Common myeloid progenitor, CD34-positive (primary cell): ENCODE results near the gene RBP3.
"Not testable (repeated sequence)": the region's sequence is repeated elsewhere in the genome, so short reads cannot be mapped to it uniquely, and the experiment has no call there.

Source experiments
- CTCF ChIA-PET: fragments of 350-600 bp; sonication (Branson Sonifier 250); formaldehyde crosslinking; loops from one replicate; lab custom pipeline; 2021; ENCODE audit warnings: antibody characterized with exemption; lab: Charles Lee
- POLR2A ChIA-PET: fragments of 350-600 bp; sonication (Branson Sonifier 250); formaldehyde crosslinking; loops from one replicate; lab custom pipeline; 2021; ENCODE audit warnings: antibody characterized with exemption; lab: Charles Lee
- DNase-seq, 3 donors: peaks; one replicate each; pipeline versions ENCODE4 v3.0.0 to v3.0.0-alpha.2; 2013
- H3K27ac ChIP-seq, 2 experiments: 1 replicate in 1 of 2; 2 replicates in 1 of 2; pipeline ENCODE4 v1.7.0; 2013; ENCODE audit warnings: inconsistent platforms in 2 of 2, low read length in 2 of 2, mild to moderate bottlenecking in 2 of 2, low read depth in 1 of 2, moderate library complexity in 1 of 2; ENCODE audit not compliant: severe bottlenecking in 2 of 2, insufficient read depth in 1 of 2, poor library complexity in 1 of 2
- H3K27me3 ChIP-seq, 5 experiments: replicated peaks in 2 of 5; 1 replicate in 3 of 5; 2 replicates in 2 of 5; pipeline versions ENCODE4 v1.6.1 to v1.7.0; 2013; ENCODE audit warnings: low read length in 4 of 5, mild to moderate bottlenecking in 2 of 5, moderate library complexity in 2 of 5, inconsistent platforms in 1 of 5; ENCODE audit not compliant: insufficient read depth in 5 of 5, control insufficient read depth in 4 of 5
- H3K36me3 ChIP-seq, 4 experiments: 1 replicate in 2 of 4; 2 replicates in 2 of 4; pipeline versions ENCODE4 v1.6.1 to v1.7.0; 2013; ENCODE audit warnings: low read length in 3 of 4, control low read depth in 1 of 4, mild to moderate bottlenecking in 1 of 4; ENCODE audit not compliant: control insufficient read depth in 4 of 4, insufficient read depth in 4 of 4
- H3K4me1 ChIP-seq, 4 experiments: 1 replicate in 3 of 4; 2 replicates in 1 of 4; pipeline versions ENCODE4 v1.6.1 to v1.7.1; 2013; ENCODE audit warnings: low read length in 3 of 4, mild to moderate bottlenecking in 3 of 4, control low read depth in 1 of 4, inconsistent platforms in 1 of 4, moderate library complexity in 1 of 4; ENCODE audit not compliant: control insufficient read depth in 4 of 4, insufficient read depth in 4 of 4; ENCODE audit errors: control extremely low read depth in 1 of 4
- H3K4me3 ChIP-seq, 7 experiments: 1 replicate in 4 of 7; 2 replicates in 3 of 7; pipeline versions ENCODE4 v1.5.1 to v1.7.0; 2013; ENCODE audit warnings: mild to moderate bottlenecking in 7 of 7, low read length in 6 of 7, moderate library complexity in 6 of 7, inconsistent platforms in 2 of 7, low read depth in 2 of 7, control low read depth in 1 of 7; ENCODE audit not compliant: insufficient read depth in 4 of 7, control insufficient read depth in 1 of 7; ENCODE audit errors: extremely low read depth in 1 of 7
- H3K9me3 ChIP-seq, 5 experiments: 1 replicate in 4 of 5; 2 replicates in 1 of 5; pipeline versions ENCODE4 v1.6.1 to v1.7.1; 2013; ENCODE audit warnings: low read length in 4 of 5, mild to moderate bottlenecking in 2 of 5, inconsistent platforms in 1 of 5, low read depth in 1 of 5, moderate library complexity in 1 of 5; ENCODE audit not compliant: control insufficient read depth in 4 of 5, insufficient read depth in 2 of 5; ENCODE audit errors: control extremely low read depth in 1 of 5
- WGBS: methylation state at CpG from one replicate; pipeline ENCODE4 v1.1.5; 2013; ENCODE audit not compliant: insufficient coverage; 5-methylcytosine and 5-hydroxymethylcytosine counted together

RBP3 gene

DNA sequence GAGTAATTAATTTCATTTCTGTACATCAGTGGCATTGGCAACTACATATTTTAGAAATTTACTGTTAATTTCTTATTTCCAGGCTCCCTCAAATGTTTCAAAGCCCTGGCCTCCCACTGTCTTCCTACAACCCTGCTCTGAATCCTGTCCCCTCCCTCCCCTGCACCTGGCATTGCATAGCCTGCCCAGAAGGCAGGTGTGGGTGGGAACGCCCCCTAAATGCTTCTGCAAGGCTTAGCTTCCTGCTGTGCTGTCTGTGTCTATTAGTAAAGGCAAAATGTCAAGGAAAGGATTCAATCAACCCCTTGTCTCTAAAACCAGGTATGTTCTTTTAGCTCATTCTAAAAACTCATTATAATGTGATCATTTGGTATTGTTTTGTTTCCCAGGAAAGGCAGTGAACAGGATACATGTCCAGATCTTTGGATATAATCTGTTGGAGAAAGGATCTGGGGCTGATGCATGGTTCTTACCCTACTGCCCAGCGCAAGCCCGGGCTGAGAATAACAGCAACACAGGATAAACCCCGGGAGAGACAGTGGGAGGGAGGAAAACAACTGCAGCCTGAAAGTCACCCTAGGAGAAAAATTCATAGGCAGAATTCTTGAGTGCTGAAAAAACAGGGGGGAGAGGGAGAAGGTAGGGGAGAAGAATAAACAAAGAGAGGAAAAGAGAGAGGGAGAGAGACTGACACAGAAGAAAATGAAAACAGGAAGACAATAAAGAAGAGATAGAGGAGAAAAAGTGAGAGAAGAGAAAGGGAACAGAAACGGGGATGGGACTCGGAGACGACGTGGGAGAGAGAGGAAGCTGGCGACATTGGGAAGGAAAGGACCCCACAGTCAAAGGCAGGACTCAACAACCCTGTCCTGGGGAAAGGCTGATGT lies 35.3 kb downstream of the RBP3 start:
- POLR2A ChIA-PET, result no interaction called here
- Histone ChIP-seq H3K9me3 (peaks cover 0 to 6% (median 2%) of the 10 kb centered on the region in 5 experiments), H3K4me1 (peaks cover 4 to 14% (median 7%) of the 10 kb centered on the region in 4 experiments), H3K27ac (no peak overlapping the region), H3K4me3 (peak overlapping the region; percentile 62 to 83 (median 70)), H3K36me3 (no peaks in the 10 kb centered on the region), H3K27me3 (peaks cover 0 to 27% (median 11%) of the 10 kb centered on the region in 5 experiments)
- WGBS, result 14% methylated on average over 8 of the region's 9 CpGs
- CTCF ChIA-PET, result no interaction called here
- no peak for DNase-seq

- Histone ChIP-seq H3K4me1 (peaks cover 4 to 14% (median 7%) of the 10 kb centered on the region in 4 experiments), H3K27ac (no peak within 1 kb of the TSS), H3K4me3 (peak within 1 kb of the TSS; percentile 62 to 83 (median 70)), H3K27me3 (peaks cover 0 to 22% (median 7%) of the 10 kb centered on the region in 5 experiments), H3K9me3 (peaks cover 0 to 6% (median 2%) of the 10 kb centered on the region in 5 experiments), H3K36me3 (no peaks in the 10 kb centered on the region)
- 0% methylated on average over 66 of the region's 75 CpGs for WGBS
- ChIA-PET POLR2A (interaction anchor here (0.5 kb wide), 1 partner anchor 12 kb away, joined by 3 read pairs; no protein-coding TSS in a partner anchor), CTCF (no interaction called here)
- peak; percentile 53 to 66 (median 58) for DNase-seq
Measured at GRCh38 chr10:47384148-47384921, 36.2 kb downstream of the RBP3 start, which contains the start of gene ZNF488. ZNF488 (minus strand) TSS chr10:47384293; CDS start chr10:47368829, 15,464 bp downstream.

GRCh38 chr10:47386104-47386503 lies 37.9 kb downstream of the RBP3 start:
- Histone ChIP-seq H3K27me3 (peaks cover 0 to 10% (median 3%) of the 10 kb centered on the region in 5 experiments), H3K4me1 (peaks cover 4 to 14% (median 7%) of the 10 kb centered on the region in 4 experiments)
- POLR2A ChIA-PET, result interaction anchor here (0.6 kb wide), 1 partner anchor 158 kb away, joined by 5 read pairs; no protein-coding TSS in a partner anchor
- WGBS, result 91% methylated on average over 2 of the region's 2 CpGs
- H3K9me3 ChIP-seq, H3K27ac ChIP-seq, H3K36me3 ChIP-seq, DNase-seq, H3K4me3 ChIP-seq, CTCF ChIA-PET: not testable (repeated sequence)

GRCh38 chr10:47388879-47389278 lies 40.7 kb downstream of the RBP3 start:
- peaks cover 3 to 11% (median 6%) of the 10 kb centered on the region in 4 experiments for H3K4me1 ChIP-seq
- peaks cover 0 to 2% (median 0%) of the 10 kb centered on the region in 5 experiments for H3K27me3 ChIP-seq
- DNase-seq, result no peak
- peaks cover 0 to 6% (median 2%) of the 10 kb centered on the region in 5 experiments for H3K9me3 ChIP-seq
- ChIA-PET CTCF (no interaction called here), POLR2A (interaction anchor here (0.6 kb wide), 1 partner anchor 1290 kb away, joined by 3 read pairs; no protein-coding TSS in a partner anchor)
- H3K36me3 ChIP-seq, result no peaks in the 10 kb centered on the region
- 94% methylated on average over 2 of the region's 4 CpGs for WGBS
- no peak overlapping the region for H3K4me3 ChIP-seq
- no peak overlapping the region for H3K27ac ChIP-seq

- POLR2A ChIA-PET, result no interaction called here
Measured at GRCh38 chr10:47389619-47390018, 41.5 kb downstream of the RBP3 start.

GRCh38 chr10:47396311-47396717 lies 48.2 kb downstream of the RBP3 start:
- Histone ChIP-seq H3K27ac (no peak overlapping the region), H3K4me3 (no peak overlapping the region), H3K27me3 (peaks cover 0 to 2% (median 0%) of the 10 kb centered on the region in 5 experiments), H3K9me3 (peaks cover 0 to 7% (median 0%) of the 10 kb centered on the region in 5 experiments), H3K4me1 (no peaks in the 10 kb centered on the region), H3K36me3 (no peaks in the 10 kb centered on the region)
- DNase-seq, result no peak
- ChIA-PET CTCF (interaction anchor here (1.4 to 1.7 kb wide), 2 partner anchors 26 to 33 kb away, joined by 3 to 4 read pairs; no protein-coding TSS in a partner anchor), POLR2A (interaction anchor here (0.7 kb wide), 1 partner anchor 11 kb away, joined by 3 read pairs; no protein-coding TSS in a partner anchor)

More at GRCh38 chr10:47389619-47390018, 41.5 kb downstream of the RBP3 start:
- Histone ChIP-seq H3K27me3 (no peaks in the 10 kb centered on the region), H3K36me3 (no peaks in the 10 kb centered on the region), H3K9me3 (peaks cover 0 to 6% (median 2%) of the 10 kb centered on the region in 5 experiments), H3K4me1 (peaks cover 0 to 5% (median 5%) of the 10 kb centered on the region in 4 experiments), H3K4me3 (no peak overlapping the region), H3K27ac (no peak overlapping the region)
- CTCF ChIA-PET, result no interaction called here
- DNase-seq, result no peak
- 100% methylated on average over 1 of the region's 3 CpGs for WGBS
